Natural killer cell treated with Interleukin-12 subunit alpha and Interleukin-12 subunit beta and Interleukin-15 and Interleukin-18, amount 100 ng/mL, for 72 hours (primary cell): ENCODE data around the gene CMTM5. TPM values are rescaled to one million over a fixed set of nuclear protein-coding genes. Genes with fewer than 3 reads are reported as not detected.

Experiments
- ATAC-seq, 2 donors: fragments of 150-1000 bp; cut with Tn5 transposase in 1 of 2; sonication (Bioruptor Pico), chemical (Tn5 transposase) in 1 of 2; 2 replicates each; pipeline ENCODE4 v1.10.0; 2021
- DNase-seq: peaks from one replicate; pipeline ENCODE4 v3.0.0; 2022; ENCODE audit warnings: low spot score
- H3K27ac Mint-ChIP-seq, 2 donors: 1 replicate in 1 of 2; 2 replicates in 1 of 2; pipeline ENCODE4 v1.8.0; 2022; ENCODE audit warnings: mixed read lengths in 2 of 2, mild to moderate bottlenecking in 1 of 2, moderate library complexity in 1 of 2
- H3K27me3 Mint-ChIP-seq, 2 donors: 1 replicate in 1 of 2; 2 replicates in 1 of 2; pipeline ENCODE4 v1.8.0; 2022; ENCODE audit warnings: mixed read lengths in 2 of 2
- H3K36me3 Mint-ChIP-seq: one replicate; pipeline ENCODE4 v1.8.0; 2022; ENCODE audit warnings: mixed read lengths
- H3K4me1 Mint-ChIP-seq, 2 donors: 1 replicate in 1 of 2; 2 replicates in 1 of 2; pipeline ENCODE4 v1.8.0; 2022; ENCODE audit warnings: low read depth in 2 of 2, mixed read lengths in 2 of 2, mild to moderate bottlenecking in 1 of 2
- H3K4me3 Mint-ChIP-seq: one replicate; pipeline ENCODE4 v1.8.0; 2022; ENCODE audit warnings: mixed read lengths
- H3K9me3 Mint-ChIP-seq: 2 replicates; pipeline ENCODE4 v1.8.0; 2022; ENCODE audit warnings: mixed read lengths
- total RNA-seq, 2 donors: library from RNA; stranded (reverse); gene quantifications; one replicate each; pipeline ENCODE4 v1.2.3, GENCODE V29; 2022

The CMTM5 gene
- total RNA-seq, 2 donors from 2014 or later: not detected

DNA sequence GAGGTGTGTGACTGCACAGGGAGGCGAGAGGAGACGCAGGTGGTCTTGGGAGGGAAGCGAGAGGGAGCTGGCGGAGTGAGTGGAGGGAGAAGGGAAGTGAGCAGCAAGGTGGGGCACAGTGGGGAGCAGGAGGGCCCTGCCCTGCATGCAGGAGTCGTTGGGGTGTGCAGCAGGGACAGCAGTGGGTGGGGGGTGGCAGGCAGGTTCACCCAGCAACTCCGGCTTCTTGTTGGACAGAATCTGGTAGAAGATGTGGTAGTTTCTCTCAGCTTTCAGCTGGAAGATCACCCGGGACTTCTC is 26.2 kb downstream of the CMTM5 start:
- Mint-ChIP-seq H3K4me1 (no peaks in the 10 kb centered on the region), H3K27ac (no peak overlapping the region), H3K4me3 (no peak overlapping the region), H3K27me3 (peaks cover 8 to 11% of the 10 kb centered on the region in 2 donors), H3K9me3 (no peaks in the 10 kb centered on the region), H3K36me3 (no peaks in the 10 kb centered on the region)
- no peak for ATAC-seq
- DNase-seq: no peak

DNA sequence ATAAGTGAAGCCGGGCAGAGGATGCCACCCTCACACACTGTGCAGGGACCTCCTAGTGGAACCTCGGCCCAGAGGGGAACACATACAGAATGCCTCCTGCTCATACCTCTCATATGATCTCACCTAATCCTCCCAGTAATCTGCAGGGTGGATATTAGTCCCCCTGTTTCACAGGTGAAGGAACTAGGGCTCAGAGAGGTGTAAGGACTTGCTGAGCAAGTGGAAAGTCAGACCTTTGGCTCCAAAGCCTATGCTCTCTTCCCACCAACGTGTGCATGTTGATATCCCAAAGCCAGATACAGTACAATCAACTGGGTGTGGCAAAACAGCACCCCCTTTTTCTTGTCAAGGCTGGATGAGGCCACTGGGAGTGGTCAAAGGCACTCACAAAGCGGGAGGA is 27.1 kb downstream of the CMTM5 start:
- H3K27ac Mint-ChIP-seq: no peak overlapping the region
- H3K36me3 Mint-ChIP-seq: no peaks in the 10 kb centered on the region
- ATAC-seq (no peak), DNase-seq (no peak)
- H3K4me1 Mint-ChIP-seq: no peaks in the 10 kb centered on the region
- no peak overlapping the region for H3K4me3 Mint-ChIP-seq
- peaks cover 8 to 13% of the 10 kb centered on the region in 2 donors for H3K27me3 Mint-ChIP-seq
- no peaks in the 10 kb centered on the region for H3K9me3 Mint-ChIP-seq

DNA sequence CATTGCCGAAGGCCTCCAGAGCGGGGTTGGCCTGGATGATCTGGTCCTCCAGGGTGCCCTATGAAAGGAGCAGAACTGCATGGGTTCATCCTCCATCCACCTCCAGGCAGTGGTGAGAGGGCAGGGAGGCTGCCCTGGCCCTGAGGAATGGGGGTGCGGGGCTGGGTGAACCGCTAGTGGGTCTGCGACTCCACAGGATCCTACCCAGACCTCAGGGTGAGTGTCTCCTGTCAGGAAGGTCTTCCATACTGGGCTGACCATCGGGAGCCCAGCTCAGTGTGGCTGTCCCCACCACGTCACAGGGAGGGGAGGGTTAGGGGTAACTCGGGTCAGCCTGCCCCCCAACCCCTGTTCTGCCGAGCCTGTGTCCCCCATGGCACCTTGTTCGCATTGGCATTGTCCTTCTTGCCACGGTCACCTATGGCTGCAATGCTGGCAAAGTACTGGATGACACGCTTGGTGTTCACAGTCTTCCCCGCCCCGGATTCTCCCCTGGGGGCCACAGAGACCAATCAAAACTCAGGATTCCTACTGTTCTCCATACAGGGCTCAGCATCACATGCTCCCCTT is 27.6 kb downstream of the CMTM5 start:
- DNase-seq (no peak), ATAC-seq (no peak)
- no peak overlapping the region for H3K4me3 Mint-ChIP-seq
- peaks cover 8 to 14% of the 10 kb centered on the region in 2 donors for H3K27me3 Mint-ChIP-seq
- no peak overlapping the region for H3K27ac Mint-ChIP-seq
- no peaks in the 10 kb centered on the region for H3K4me1 Mint-ChIP-seq
- H3K36me3 Mint-ChIP-seq: no peaks in the 10 kb centered on the region
- no peaks in the 10 kb centered on the region for H3K9me3 Mint-ChIP-seq

DNA sequence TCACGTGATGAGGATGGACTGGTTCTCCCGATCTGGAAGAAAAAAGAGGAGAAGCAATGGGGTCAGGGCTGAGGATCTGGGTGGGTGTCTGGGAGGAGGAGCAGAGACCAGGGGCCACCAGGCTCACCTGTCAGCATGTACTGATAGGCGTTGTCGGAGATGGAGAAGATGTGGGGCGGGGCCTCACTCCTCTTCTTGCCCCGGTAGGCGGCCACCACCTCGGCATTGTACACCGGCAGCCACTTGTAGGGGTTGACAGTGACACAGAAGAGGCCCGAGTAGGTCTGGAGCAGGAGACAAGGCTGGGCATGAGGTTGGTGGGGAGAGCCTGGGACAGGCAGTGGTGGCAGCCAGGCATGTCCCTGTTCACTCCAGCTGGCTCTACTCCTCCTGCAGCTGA is 28.2 kb downstream of the CMTM5 start:
- no peak for DNase-seq
- H3K9me3 Mint-ChIP-seq: no peaks in the 10 kb centered on the region
- no peak overlapping the region for H3K4me3 Mint-ChIP-seq
- H3K4me1 Mint-ChIP-seq: no peaks in the 10 kb centered on the region
- no peak for ATAC-seq
- peaks cover 8 to 14% of the 10 kb centered on the region in 2 donors for H3K27me3 Mint-ChIP-seq
- H3K36me3 Mint-ChIP-seq: no peaks in the 10 kb centered on the region
- no peak overlapping the region for H3K27ac Mint-ChIP-seq

DNA sequence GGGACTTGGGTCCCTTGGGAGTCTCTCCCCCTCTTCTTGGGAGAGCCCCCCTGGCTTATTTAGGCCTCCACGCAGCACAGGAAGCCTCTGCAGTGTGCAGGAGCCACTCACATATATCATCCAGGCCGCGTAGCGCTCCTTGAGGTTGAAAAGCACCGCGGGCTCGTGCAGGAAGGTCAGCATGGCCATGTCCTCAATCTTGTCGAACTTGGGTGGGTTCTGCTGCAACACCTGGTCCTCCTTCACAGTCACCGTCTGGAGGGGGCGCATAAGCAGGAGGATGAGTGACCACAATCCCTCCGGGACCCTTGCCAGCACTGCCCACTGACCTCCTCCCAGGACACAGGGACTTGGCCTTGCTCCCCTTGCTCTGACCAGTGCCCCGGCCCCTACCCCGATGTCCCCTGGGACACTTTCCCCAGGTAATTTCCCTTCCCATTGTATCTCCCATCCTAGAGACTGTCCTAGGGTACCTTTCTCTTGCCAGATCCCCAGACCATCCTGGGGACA is 28.7 kb downstream of the CMTM5 start:
- Mint-ChIP-seq H3K4me1 (no peaks in the 10 kb centered on the region), H3K27ac (no peak overlapping the region), H3K27me3 (peaks cover 11 to 14% of the 10 kb centered on the region in 2 donors), H3K4me3 (no peak overlapping the region), H3K36me3 (no peaks in the 10 kb centered on the region), H3K9me3 (no peaks in the 10 kb centered on the region)
- ATAC-seq (no peak), DNase-seq (no peak)

DNA sequence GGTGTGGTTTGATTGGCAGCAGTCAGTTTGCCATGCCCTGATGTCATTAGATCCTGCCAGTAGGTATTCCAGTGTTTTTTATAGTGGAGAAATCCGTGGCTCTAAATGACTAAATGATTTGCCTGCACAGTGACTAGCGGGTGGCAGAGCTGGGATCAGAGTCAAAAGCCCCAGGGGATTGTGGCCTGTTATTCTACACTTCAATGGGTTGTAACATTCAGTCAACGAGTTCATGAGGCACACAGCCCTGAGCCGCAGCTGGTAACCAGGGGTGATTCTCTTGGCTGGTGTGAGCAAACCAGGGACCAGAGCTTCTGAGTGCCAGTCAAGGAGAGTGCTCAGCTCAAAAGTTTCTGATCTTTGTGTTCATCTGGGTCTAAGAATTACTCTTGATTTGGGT is 29.4 kb downstream of the CMTM5 start:
- no peak for DNase-seq
- Mint-ChIP-seq H3K4me3 (no peak overlapping the region), H3K4me1 (no peaks in the 10 kb centered on the region), H3K36me3 (no peaks in the 10 kb centered on the region), H3K9me3 (no peaks in the 10 kb centered on the region), H3K27ac (no peak overlapping the region), H3K27me3 (peaks cover 17% of the 10 kb centered on the region in 2 donors)
- no peak for ATAC-seq

DNA sequence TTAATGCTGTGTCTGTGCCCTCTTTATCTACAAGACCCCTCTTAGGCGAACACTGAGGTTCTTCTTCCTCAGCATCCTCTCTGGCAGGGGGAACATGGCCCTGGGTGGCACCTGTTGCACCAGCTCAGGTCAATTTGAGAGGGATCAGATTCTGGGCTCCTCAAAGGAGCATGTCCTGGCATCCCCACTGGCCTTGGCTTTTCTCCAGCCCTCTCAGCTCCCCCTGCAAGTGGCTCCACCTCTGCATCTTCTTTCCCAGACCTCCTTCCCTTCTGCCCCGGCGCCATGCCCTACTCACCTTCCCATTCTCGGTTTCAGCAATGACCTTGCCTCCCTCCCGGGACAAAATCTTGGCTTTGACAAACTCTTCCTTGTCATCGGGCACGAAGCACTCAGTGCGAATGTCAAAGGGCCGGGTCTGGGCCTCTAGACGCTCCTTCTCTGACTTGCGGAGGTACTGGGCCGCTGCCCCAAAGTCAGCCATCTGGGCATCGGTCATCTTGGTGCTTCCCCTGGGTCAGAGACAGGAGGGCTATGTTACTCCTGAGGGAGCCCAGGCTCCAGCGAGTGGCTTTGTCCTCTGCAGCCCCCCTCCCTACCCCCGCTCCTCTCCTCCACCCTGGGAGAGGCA is 30.0 kb downstream of the CMTM5 start:
- no peak for ATAC-seq
- no peaks in the 10 kb centered on the region for H3K4me1 Mint-ChIP-seq
- no peak overlapping the region for H3K27ac Mint-ChIP-seq

DNA sequence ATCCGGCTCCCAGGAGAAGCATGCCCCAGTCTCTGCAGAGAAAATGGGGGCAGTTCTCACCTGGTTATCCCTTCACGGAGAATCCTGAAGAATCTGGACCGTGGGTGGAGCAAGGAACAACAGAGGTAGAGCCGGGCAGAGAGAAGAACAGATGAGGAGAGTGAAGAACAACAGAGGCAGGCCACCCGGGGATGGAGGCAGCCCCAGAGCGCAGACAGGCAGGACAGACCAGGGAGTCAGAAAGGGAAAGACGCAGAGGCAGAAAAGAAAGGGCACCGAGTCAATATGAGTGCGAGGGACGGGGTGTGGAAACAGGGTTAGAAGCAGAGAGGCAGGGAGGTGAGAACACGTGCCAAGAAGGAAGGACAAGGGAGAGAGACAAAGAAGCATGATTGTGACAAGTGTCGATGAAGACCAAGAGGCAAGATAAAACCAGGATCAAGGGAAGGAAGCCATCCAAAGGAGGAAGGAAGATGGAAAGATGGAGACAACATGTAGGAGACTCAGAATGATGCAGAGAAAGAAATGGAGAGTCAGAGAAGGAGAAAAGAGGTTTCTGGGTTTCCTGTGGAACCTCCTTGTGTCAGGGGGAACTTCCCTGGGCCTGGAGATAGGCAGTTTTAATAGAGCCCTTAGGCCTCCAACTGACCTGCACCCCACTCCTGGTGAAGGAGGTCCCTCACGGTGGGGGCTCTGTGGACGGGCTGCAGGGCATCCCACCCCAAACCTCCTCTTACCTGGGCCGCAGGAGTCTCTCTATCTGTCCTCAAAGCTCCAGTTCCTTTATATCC is 30.9 kb downstream of the CMTM5 start, which contains the start of gene MYH6:
MYH6 (minus strand) TSS at position 758 of the 791 bp plus-strand sequence. CDS start 1,050 bp downstream, outside the sequence.
- no peaks in the 10 kb centered on the region for H3K4me1 Mint-ChIP-seq
- H3K4me3 Mint-ChIP-seq: no peak within 1 kb of the TSS
- no peak within 1 kb of the TSS for H3K27ac Mint-ChIP-seq
- H3K27me3 Mint-ChIP-seq: peaks cover 17% of the 10 kb centered on the region in 2 donors
- no peak for DNase-seq
- no peaks in the 10 kb centered on the region for H3K36me3 Mint-ChIP-seq
- no peak for ATAC-seq
- no peaks in the 10 kb centered on the region for H3K9me3 Mint-ChIP-seq

More for the DNA sequence above, 30.0 kb downstream of the CMTM5 start:
- no peak overlapping the region for H3K4me3 Mint-ChIP-seq
- no peak for DNase-seq
- H3K27me3 Mint-ChIP-seq: peaks cover 17% of the 10 kb centered on the region in 2 donors
- no peaks in the 10 kb centered on the region for H3K9me3 Mint-ChIP-seq
- H3K36me3 Mint-ChIP-seq: no peaks in the 10 kb centered on the region

DNA sequence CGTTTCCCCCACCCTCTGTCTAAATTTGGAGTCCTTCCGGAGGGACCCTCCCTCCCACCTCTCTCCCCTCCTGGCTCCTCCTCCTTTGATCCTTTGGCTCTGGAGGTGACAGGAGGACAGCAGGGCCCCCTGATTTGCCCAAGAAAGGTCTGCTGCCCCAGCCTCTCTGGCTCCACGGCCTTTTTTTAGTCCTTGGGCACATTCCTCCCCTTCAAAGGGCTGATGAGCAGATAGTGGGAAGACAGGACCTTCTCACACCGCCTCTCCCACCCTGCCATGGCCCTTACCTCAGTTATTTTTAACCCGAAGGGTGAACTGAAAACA is 31.4 kb downstream of the CMTM5 start:
- Mint-ChIP-seq H3K4me3 (no peak overlapping the region), H3K27me3 (peaks cover 15 to 17% of the 10 kb centered on the region in 2 donors), H3K4me1 (no peaks in the 10 kb centered on the region), H3K36me3 (no peaks in the 10 kb centered on the region), H3K9me3 (no peaks in the 10 kb centered on the region), H3K27ac (no peak overlapping the region)
- no peak for DNase-seq
- no peak for ATAC-seq

DNA sequence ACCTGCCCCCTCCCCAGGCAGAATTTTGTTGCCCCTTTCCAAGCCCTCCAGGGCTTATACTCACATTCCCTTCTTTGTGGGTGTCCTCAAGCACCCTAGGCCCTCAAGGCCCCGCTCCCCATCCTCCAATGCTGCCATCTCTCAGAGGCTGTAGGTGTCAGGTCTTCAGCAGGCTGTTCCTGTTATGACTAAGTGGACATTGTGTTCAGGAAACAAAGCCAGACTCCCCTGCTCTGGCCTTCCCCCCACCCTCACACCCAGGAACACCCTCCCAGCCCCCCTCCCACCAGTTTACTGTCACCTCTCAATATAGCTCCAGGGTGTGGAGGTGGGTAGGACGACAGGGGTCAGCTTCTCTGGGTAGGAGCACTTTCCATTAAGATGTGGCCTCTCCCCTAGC is 32.6 kb downstream of the CMTM5 start:
- Mint-ChIP-seq H3K4me1 (no peaks in the 10 kb centered on the region), H3K9me3 (no peaks in the 10 kb centered on the region), H3K27me3 (peaks cover 11 to 17% of the 10 kb centered on the region in 2 donors), H3K27ac (no peak overlapping the region), H3K4me3 (no peak overlapping the region), H3K36me3 (no peaks in the 10 kb centered on the region)
- DNase-seq (no peak), ATAC-seq (no peak)

DNA sequence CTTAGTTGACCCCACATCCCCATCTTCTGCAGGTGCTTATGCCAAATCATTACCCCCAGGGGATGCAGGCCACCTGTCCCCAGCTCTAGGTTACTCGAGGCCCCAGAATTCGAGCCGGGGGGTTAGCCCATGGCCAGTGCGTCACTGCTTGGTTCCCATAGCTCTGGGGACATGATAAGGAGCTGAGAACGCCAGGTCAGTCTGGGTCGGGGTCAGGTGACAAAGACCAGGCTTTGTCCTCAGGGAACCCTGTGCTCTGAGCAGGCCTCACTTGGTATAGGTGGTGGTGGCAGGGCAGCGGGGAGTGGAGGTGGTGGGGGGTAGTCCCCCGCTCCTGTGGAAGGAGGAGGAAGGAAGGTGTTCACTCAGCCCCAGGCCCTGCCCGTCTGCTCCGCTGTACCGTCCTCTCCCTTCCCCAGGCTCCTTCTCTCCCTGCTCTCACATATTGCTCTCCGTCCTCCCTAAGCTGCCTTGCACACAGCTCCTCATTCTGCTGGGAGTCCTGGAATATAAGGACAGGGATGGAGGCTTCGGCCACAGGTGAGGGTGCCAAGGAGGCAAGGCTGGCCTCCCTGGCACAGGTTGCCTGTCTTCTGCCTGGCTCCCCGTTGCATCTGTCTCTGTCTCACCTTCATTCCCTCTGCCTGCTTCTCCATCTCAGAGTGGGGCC is 33.3 kb downstream of the CMTM5 start:
- Mint-ChIP-seq H3K4me1 (no peaks in the 10 kb centered on the region), H3K9me3 (no peaks in the 10 kb centered on the region), H3K27me3 (peaks cover 9 to 17% of the 10 kb centered on the region in 2 donors), H3K27ac (no peak overlapping the region), H3K4me3 (no peak overlapping the region), H3K36me3 (no peaks in the 10 kb centered on the region)
- DNase-seq (no peak), ATAC-seq (no peak)

DNA sequence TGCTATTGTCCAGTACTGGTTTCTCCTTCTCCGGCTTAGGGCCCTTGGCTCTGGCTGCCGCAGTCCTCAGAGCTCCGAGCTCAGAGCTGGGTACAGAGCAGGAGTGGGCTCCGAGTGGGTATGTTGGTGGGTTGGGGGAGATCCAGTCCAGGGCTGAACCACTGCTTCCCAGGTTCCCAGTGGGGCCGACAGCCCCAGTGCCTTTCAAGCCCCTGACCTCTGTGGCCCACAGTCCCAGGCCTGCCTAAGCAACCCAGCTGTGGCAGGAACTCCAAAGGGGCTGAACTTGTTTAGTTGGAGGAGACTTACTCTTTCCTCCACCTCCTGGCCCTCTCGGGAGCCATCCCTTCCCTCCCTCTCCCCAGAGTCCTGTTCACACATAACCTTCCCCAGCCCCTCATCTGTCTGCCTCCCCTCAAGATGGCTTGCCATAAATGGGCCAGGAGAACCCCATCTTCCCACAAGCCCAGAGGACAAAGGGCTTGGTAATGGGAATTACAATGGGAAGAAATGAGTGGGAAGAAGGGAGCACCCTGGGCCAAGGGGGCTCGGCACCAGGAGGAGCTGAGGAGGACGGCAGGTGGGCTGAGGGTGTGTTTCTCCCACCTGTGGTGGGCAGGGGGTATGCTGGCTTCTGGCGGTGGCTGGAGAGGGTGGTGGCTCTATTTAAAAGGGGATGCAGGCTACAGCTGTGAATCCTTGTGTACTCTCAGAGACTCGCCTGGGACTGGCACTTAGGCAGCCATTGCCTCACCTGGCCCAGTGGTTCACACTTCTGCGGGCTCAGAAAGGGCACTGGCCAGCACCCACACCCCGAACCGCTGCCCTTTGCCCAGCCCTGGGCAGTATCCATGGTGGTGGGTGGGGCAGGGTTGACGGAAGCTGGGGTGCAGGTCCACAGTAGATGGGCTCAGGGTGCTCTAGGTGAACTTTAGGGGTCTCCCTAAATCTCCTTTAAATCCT is 35.0 kb downstream of the CMTM5 start:
- Mint-ChIP-seq H3K27me3 (peaks cover 9 to 17% of the 10 kb centered on the region in 2 donors), H3K27ac (no peak overlapping the region), H3K9me3 (no peaks in the 10 kb centered on the region), H3K4me1 (no peaks in the 10 kb centered on the region), H3K36me3 (no peaks in the 10 kb centered on the region), H3K4me3 (no peak overlapping the region)
- DNase-seq: no peak
- ATAC-seq: no peak

DNA sequence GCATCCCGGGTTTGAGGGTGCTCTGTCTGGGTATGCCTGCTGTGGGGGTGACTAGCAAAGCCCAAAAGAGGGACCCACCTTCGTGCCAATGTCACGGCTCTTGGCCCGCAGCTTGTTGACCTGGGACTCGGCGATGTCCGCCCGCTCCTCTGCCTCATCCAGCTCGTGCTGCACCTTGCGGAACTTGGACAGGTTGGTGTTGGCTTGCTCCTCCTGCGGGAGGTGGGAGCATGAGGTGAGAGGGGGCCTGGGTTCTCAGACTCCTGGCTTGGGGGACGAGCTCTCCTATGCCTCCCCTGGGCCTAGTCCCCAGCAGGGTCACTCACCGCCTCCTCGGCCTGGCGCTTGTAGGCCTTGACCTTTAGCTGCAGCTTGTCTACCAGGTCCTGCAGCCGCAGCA is 36.8 kb downstream of the CMTM5 start:
- Mint-ChIP-seq H3K9me3 (no peaks in the 10 kb centered on the region), H3K4me1 (no peaks in the 10 kb centered on the region), H3K36me3 (no peaks in the 10 kb centered on the region), H3K4me3 (no peak overlapping the region), H3K27me3 (peaks cover 7 to 10% of the 10 kb centered on the region in 2 donors), H3K27ac (no peak overlapping the region)
- no peak for DNase-seq
- no peak for ATAC-seq
